ENCODE measurements around the gene WIPF2.
"Not testable (repeated sequence)": the region's sequence is repeated elsewhere in the genome, so short reads cannot be mapped to it uniquely, and the experiment has no call there.

The WIPF2 gene

GRCh38 chr17:40298726-40299125 lies 79.6 kb downstream of the WIPF2 start:
- no peak for DNase-seq (ENCODE audit: low read depth)

GRCh38 chr17:40299159-40299757 lies 80.2 kb downstream of the WIPF2 start:
- not testable (repeated sequence) for DNase-seq (ENCODE audit: low read depth)

- no peak for DNase-seq (ENCODE audit: low read depth)
Observed at GRCh38 chr17:40301315-40301714, 82.2 kb downstream of the WIPF2 start.

GRCh38 chr17:40303009-40303657 lies 84.0 kb downstream of the WIPF2 start:
- DNase-seq (ENCODE audit: low read depth), result peak; percentile 72

GRCh38 chr17:40303708-40304551 lies 84.8 kb downstream of the WIPF2 start:
- DNase-seq (ENCODE audit: low read depth), result peak; percentile 68

GRCh38 chr17:40304552-40304863 lies 85.4 kb downstream of the WIPF2 start:
- peak; percentile 90 for DNase-seq (ENCODE audit: low read depth)

GRCh38 chr17:40304866-40305265 lies 85.8 kb downstream of the WIPF2 start:
- not testable (repeated sequence) for DNase-seq (ENCODE audit: low read depth)

- DNase-seq (ENCODE audit: low read depth), result no peak
Observed at GRCh38 chr17:40306395-40306794, 87.3 kb downstream of the WIPF2 start.

- no peak for DNase-seq (ENCODE audit: low read depth)
Observed at GRCh38 chr17:40307001-40307730, 88.1 kb downstream of the WIPF2 start.

- no peak for DNase-seq (ENCODE audit: low read depth)
Observed at GRCh38 chr17:40307740-40308239, 88.7 kb downstream of the WIPF2 start.

GRCh38 chr17:40309031-40309948 lies 90.2 kb downstream of the WIPF2 start, which contains the start of gene RARA:
RARA (plus strand) TSS chr17:40309180; CDS start chr17:40331219, 22,039 bp downstream.
- DNase-seq (ENCODE audit: low read depth), result no peak

GRCh38 chr17:40309949-40310510 lies 90.9 kb downstream of the WIPF2 start:
- no peak for DNase-seq (ENCODE audit: low read depth)

GRCh38 chr17:40310882-40311391 lies 91.8 kb downstream of the WIPF2 start:
- DNase-seq (ENCODE audit: low read depth), result no peak

GRCh38 chr17:40311575-40311974 lies 92.5 kb downstream of the WIPF2 start:
- DNase-seq (ENCODE audit: low read depth), result no peak

GRCh38 chr17:40312131-40312731 lies 93.1 kb downstream of the WIPF2 start:
- no peak for DNase-seq (ENCODE audit: low read depth)

GRCh38 chr17:40312893-40313667 lies 94.0 kb downstream of the WIPF2 start:
- no peak for DNase-seq (ENCODE audit: low read depth)

- DNase-seq (ENCODE audit: low read depth), result no peak
Observed at GRCh38 chr17:40313668-40314583, 94.8 kb downstream of the WIPF2 start.

GRCh38 chr17:40314584-40314956 lies 95.5 kb downstream of the WIPF2 start:
- DNase-seq (ENCODE audit: low read depth), result peak; percentile 81

Data from GM04504 (cell line).